WTC11 (cell line): ENCODE data around the gene PTPN2.

Source experiments
- MAX ChIP-seq: sonication (generic); formaldehyde crosslinking; IDR thresholded peaks from 2 replicates; pipeline ENCODE4 v1.8.0; 2022; ENCODE audit warnings: mild to moderate bottlenecking, missing genetic modification reagents
- SMAD4 ChIP-seq: sonication (generic); formaldehyde crosslinking; IDR thresholded peaks from 2 replicates; pipeline ENCODE4 v1.8.0; 2022; ENCODE audit warnings: mild to moderate bottlenecking, missing genetic modification reagents
- SP1 ChIP-seq: sonication (generic); formaldehyde crosslinking; conservative IDR thresholded peaks from 2 replicates; pipeline ENCODE4 v1.8.1; 2022; ENCODE audit warnings: missing genetic modification reagents
- STAT6 ChIP-seq: sonication (generic); formaldehyde crosslinking; conservative IDR thresholded peaks from 2 replicates; pipeline ENCODE4 v1.8.1; 2023; ENCODE audit warnings: mild to moderate bottlenecking, low read depth, missing genetic modification reagents, moderate library complexity
- ZBTB43 ChIP-seq: sonication (generic); formaldehyde crosslinking; IDR thresholded peaks from 2 replicates; pipeline ENCODE4 v1.8.1; 2023; ENCODE audit warnings: mild to moderate bottlenecking, missing genetic modification reagents
- ZNF138 ChIP-seq: sonication (generic); formaldehyde crosslinking; conservative IDR thresholded peaks from 2 replicates; pipeline ENCODE4 v1.8.1; 2022; ENCODE audit warnings: mild to moderate bottlenecking, moderate library complexity, missing genetic modification reagents
- TF ChIP-seq, protein P1 (sequence below): fragments of 200-600 bp; IDR thresholded peaks from 2 replicates; pipeline ENCODE4 v1.8.0; 2022; ENCODE audit warnings: antibody characterized with exemption
- TF ChIP-seq, protein P2 (sequence below): sonication (generic); formaldehyde crosslinking; IDR thresholded peaks from 2 replicates; pipeline ENCODE4 v1.8.0; 2022; ENCODE audit warnings: missing genetic modification reagents
- TF ChIP-seq, protein P3 (sequence below): fragments of 250-450 bp; sonication (Bioruptor Pico); IDR thresholded peaks from 2 replicates; pipeline ENCODE4 v2.1.2; 2022; ENCODE audit warnings: mild to moderate bottlenecking, moderate library complexity

DNA sequence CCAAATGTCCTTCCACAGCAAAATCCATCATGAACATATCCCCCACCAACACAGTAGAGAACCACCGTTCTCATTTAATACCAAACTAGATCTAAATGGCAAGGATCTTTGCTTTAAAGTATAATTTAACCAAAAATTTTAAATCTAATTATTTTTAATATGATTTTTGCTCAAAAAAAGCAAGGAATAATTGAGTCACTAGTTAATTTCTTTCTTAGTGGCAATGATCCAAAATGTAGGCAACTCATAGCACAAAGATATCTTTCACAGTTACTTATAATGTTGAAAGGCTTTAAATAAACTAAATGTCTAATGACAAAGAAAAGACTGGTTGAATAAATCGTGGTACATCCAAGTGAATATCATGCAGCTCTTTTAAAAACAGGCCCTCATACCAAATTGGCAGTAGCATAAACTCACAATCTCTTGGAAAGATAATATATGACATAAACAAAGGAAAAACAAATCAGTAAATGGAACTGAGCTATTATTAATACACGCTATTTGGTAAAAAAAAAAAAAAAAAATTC lies 20.3 kb downstream of the PTPN2 start:
- TF ChIP-seq STAT6 (no peak), SMAD4 (no peak), SP1 (CRISPR knock-in tag) (no peak), MAX (CRISPR knock-in tag) (no peak), ZBTB43 (CRISPR knock-in tag) (no peak), ZNF138 (CRISPR knock-in tag) (no peak)
- TF ChIP-seq, protein P1, sequence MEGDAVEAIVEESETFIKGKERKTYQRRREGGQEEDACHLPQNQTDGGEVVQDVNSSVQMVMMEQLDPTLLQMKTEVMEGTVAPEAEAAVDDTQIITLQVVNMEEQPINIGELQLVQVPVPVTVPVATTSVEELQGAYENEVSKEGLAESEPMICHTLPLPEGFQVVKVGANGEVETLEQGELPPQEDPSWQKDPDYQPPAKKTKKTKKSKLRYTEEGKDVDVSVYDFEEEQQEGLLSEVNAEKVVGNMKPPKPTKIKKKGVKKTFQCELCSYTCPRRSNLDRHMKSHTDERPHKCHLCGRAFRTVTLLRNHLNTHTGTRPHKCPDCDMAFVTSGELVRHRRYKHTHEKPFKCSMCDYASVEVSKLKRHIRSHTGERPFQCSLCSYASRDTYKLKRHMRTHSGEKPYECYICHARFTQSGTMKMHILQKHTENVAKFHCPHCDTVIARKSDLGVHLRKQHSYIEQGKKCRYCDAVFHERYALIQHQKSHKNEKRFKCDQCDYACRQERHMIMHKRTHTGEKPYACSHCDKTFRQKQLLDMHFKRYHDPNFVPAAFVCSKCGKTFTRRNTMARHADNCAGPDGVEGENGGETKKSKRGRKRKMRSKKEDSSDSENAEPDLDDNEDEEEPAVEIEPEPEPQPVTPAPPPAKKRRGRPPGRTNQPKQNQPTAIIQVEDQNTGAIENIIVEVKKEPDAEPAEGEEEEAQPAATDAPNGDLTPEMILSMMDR, result no peak
- TF ChIP-seq, protein P2, sequence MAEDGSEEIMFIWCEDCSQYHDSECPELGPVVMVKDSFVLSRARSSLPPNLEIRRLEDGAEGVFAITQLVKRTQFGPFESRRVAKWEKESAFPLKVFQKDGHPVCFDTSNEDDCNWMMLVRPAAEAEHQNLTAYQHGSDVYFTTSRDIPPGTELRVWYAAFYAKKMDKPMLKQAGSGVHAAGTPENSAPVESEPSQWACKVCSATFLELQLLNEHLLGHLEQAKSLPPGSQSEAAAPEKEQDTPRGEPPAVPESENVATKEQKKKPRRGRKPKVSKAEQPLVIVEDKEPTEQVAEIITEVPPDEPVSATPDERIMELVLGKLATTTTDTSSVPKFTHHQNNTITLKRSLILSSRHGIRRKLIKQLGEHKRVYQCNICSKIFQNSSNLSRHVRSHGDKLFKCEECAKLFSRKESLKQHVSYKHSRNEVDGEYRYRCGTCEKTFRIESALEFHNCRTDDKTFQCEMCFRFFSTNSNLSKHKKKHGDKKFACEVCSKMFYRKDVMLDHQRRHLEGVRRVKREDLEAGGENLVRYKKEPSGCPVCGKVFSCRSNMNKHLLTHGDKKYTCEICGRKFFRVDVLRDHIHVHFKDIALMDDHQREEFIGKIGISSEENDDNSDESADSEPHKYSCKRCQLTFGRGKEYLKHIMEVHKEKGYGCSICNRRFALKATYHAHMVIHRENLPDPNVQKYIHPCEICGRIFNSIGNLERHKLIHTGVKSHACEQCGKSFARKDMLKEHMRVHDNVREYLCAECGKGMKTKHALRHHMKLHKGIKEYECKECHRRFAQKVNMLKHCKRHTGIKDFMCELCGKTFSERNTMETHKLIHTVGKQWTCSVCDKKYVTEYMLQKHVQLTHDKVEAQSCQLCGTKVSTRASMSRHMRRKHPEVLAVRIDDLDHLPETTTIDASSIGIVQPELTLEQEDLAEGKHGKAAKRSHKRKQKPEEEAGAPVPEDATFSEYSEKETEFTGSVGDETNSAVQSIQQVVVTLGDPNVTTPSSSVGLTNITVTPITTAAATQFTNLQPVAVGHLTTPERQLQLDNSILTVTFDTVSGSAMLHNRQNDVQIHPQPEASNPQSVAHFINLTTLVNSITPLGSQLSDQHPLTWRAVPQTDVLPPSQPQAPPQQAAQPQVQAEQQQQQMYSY, result no peak
- TF ChIP-seq, protein P3, sequence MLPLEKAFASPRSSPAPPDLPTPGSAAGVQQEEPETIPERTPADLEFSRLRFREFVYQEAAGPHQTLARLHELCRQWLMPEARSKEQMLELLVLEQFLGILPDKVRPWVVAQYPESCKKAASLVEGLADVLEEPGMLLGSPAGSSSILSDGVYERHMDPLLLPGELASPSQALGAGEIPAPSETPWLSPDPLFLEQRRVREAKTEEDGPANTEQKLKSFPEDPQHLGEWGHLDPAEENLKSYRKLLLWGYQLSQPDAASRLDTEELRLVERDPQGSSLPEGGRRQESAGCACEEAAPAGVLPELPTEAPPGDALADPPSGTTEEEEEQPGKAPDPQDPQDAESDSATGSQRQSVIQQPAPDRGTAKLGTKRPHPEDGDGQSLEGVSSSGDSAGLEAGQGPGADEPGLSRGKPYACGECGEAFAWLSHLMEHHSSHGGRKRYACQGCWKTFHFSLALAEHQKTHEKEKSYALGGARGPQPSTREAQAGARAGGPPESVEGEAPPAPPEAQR (CRISPR knock-in tag), result no peak
